ENCODE measurements around the gene CYTL1.

DNA sequence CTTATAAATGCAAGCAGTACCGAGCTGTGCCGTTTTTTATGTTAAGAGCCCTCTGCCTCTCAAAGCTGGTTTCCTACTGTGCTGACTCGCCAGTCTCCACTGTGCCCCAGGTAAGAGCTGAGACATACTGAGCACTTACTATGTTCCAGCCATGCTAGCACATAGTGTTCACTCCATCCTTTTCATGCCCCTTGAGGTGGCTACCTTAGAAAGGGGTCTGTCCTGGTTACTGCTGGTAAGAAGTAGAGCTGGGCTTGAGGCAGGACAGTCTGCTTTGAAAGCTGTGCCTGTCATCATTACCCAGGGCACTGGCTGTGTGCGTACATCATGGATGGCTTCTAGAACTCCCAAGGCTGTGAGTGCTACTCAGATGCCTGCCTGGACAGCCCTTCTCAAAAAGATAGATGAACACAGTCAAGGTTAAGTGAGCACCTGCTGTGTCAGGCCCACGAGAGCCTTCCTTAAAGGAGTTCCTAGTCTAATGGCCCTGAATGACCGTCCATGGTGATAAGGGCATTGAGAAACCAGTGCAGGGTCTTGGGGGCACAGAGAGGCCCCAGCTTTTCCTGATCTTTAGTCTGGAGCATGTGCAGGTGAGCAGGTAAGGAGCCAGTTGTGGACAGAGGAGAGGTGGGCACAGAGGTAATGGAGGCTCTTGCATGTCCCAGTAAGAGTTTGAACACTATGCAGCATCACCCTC, 33.6 kb upstream of the CYTL1 start:
- no peak for TF ChIP-seq CTCF (IDR thresholded peaks at IDR 0.05)
- no peak for TF ChIP-seq POLR2A (IDR thresholded peaks at IDR 0.05)

Measured in heart left ventricle (tissue), 13 donors.